ENCODE results near the gene GSTM3.
"Not testable (repeated sequence)": the region's sequence is repeated elsewhere in the genome, so short reads cannot be mapped to it uniquely, and the experiment has no call there.

Gene GSTM3

DNA sequence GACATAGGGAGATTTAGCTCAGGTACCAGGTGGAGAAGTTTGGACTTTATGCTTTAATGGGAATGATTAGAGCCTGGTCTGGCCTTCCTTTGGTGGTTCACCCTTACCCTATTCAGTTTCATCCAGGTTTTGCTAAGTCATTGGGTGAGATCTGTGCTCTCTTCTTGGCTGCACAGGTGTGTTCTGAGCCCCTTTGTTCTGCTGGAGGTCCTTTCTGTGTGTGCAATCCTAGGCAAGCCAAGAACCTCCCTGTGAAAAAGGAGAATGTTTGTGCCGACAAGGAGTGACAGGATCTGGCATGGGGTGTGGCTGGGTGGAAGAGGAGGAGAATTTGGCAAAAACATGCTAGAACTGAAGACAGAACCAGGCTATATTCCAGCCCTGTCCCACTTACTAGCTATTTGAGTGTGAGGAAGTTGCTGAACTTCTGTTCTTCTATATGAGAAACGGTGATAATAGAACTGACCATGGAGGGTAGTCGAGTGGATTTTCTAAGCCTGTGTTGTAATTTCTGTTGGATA, 24.2 kb downstream of the GSTM3 start:
- no peak for DNase-seq (ENCODE audit: low read depth)
- no peak overlapping the region for H3K4me3 ChIP-seq (ENCODE audit: low read length)
- TF ChIP-seq, protein P1, sequence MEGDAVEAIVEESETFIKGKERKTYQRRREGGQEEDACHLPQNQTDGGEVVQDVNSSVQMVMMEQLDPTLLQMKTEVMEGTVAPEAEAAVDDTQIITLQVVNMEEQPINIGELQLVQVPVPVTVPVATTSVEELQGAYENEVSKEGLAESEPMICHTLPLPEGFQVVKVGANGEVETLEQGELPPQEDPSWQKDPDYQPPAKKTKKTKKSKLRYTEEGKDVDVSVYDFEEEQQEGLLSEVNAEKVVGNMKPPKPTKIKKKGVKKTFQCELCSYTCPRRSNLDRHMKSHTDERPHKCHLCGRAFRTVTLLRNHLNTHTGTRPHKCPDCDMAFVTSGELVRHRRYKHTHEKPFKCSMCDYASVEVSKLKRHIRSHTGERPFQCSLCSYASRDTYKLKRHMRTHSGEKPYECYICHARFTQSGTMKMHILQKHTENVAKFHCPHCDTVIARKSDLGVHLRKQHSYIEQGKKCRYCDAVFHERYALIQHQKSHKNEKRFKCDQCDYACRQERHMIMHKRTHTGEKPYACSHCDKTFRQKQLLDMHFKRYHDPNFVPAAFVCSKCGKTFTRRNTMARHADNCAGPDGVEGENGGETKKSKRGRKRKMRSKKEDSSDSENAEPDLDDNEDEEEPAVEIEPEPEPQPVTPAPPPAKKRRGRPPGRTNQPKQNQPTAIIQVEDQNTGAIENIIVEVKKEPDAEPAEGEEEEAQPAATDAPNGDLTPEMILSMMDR (IDR thresholded peaks at IDR 0.05; ENCODE audit: insufficient read depth, low read depth, low read length, missing control alignments) = no peak

DNA sequence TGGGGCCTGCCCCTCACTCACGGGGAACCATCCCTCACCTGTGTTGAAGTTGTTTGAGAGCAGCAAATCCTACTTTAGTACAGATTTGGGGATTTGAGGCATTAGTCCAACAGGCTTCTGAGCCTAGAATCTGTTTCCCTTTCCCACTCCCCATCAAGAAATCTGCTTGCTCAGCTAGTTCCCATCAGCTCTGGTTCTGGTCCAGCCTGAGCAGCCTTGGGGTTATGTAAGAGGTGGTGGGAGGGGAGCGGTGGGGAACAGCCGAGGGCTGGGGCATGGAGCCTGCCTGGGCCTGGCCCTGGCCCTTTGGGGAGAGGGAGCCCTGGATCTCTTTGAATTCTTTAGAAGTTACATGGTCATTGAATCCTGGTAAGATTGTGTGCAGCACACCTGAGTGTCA, 24.7 kb downstream of the GSTM3 start:
- DNase-seq (ENCODE audit: low read depth) = no peak
- TF ChIP-seq, protein P1 (IDR thresholded peaks at IDR 0.05; ENCODE audit: insufficient read depth, low read depth, low read length, missing control alignments) = no peak
- no peak overlapping the region for H3K4me3 ChIP-seq (ENCODE audit: low read length)

DNA sequence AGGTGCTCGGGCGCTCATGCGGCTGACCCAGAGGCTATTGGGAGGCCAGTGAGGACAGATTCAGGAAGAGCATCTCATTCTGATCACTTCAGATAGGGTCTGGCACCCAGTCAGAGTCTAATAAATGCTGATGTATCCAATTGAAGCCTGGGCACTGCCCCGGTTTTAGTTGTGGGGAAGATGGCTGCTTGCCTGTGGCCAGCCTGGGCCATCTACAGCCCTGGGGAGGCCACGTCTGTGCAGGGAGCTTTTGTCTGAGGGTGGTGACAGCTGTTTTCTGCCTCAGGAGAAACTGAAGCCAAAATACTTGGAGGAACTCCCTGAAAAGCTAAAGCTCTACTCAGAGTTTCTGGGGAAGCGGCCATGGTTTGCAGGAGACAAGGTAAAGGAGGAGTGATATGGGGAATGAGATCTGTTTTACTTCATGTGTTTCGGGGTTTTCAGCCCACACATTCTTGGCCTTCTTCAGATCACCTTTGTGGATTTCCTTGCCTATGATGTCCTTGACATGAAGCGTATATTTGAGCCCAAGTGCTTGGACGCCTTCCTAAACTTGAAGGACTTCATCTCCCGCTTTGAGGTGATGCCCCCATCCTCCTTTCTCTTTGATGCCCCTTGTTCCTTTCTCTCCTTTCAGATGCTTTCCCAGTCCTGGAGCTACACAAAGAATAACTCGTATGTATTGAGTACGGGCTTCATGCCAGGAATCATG, 26.0 kb downstream of the GSTM3 start:
- H3K4me3 ChIP-seq (ENCODE audit: low read length) = no peak overlapping the region
- DNase-seq (ENCODE audit: low read depth) = no peak

DNA sequence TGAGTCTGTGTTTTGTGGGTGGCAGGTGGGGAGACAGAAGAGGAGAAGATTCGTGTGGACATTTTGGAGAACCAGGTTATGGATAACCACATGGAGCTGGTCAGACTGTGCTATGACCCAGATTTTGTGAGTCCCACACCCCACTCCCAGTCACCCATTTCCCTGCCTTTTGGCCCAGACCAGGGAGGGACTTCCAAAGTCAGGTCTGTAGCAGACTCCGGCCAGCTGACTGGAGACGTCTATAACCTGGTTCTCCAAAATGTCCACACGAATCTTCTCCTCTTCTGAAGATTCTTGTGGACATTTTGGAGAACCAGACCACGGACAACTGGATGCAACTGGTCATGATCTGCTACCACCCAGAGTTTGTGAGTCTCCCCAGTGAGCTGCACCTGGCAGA, 27.2 kb downstream of the GSTM3 start:
- TF ChIP-seq, protein P1 (IDR thresholded peaks at IDR 0.05; ENCODE audit: insufficient read depth, low read depth, low read length, missing control alignments) = no peak
- no peak overlapping the region for H3K4me3 ChIP-seq (ENCODE audit: low read length)
- no peak for DNase-seq (ENCODE audit: low read depth)

More for the DNA sequence above, 26.0 kb downstream of the GSTM3 start:
- TF ChIP-seq, protein P1 (IDR thresholded peaks at IDR 0.05; ENCODE audit: insufficient read depth, low read depth, low read length, missing control alignments) = no peak

DNA sequence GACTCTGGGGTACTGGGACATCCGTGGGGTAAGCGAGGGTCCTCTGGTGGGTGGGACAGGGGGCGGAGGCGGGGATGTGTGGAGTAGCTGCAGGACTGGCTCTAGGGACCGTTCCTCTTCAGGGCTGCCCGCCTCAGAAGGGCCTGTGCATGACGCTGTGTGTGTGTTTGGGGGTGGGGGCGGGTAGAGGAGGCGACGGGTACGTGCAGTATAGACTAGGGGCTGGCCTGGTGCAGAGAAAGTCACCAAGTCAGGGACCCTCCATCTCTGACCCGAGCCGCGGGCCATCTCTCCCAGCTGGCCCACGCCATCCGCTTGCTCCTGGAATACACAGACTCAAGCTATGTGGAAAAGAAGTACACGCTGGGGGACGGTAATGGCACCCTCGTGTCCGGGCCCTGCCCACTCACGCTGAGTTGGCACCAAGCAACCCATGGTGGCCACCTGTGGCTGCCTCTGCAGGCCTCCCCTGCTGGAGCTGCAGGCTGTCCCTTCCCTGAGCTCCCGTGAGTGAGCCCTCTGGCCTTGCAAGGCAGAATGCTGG, 28.4 kb downstream of the GSTM3 start:
- DNase-seq (ENCODE audit: low read depth) = no peak
- TF ChIP-seq, protein P1 (IDR thresholded peaks at IDR 0.05; ENCODE audit: insufficient read depth, low read depth, low read length, missing control alignments) = no peak
- H3K4me3 ChIP-seq (ENCODE audit: low read length) = no peak overlapping the region

DNA sequence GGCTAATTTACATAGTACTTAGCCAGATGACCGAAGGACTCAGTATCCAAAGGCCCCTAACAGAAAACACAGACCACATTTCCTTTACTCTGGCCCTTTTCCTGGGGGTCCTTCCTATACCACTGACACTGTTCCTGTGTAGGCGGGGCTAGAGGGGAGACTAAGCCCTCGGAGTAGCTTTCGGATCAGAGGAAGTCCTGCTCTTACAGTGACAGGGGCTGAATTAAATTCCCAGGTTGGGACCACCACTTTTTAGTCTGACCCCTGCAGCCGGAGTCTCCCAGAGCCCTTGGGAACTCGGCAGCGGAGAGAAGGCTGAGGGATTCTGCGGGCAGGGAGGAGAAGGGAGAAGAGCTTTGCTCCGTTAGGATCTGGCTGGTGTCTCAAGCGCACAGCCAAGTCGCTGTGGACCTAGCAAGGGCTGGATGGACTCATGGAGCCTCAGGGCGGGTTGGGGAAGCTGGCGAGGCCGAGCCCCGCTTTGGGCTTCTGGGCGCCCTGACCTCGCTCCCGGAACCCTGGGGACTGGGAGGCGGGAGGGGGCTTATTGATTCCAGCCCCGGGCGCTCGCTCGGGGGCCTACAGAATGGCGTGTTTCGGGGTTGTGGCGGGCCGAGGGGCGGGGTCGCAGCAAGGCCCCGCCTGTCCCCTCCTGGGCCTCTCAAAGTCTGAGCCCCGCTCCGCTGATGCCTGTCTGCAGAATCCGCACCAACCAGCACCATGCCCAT, 29.1 kb downstream of the GSTM3 start, which contains the start of gene GSTM5:
Gene GSTM5 (plus strand): TSS at position 659 of the 728 bp plus-strand sequence. CDS start 62 bp downstream, at position 721.
- H3K4me3 ChIP-seq (ENCODE audit: low read length); DNase-seq (ENCODE audit: low read depth): not testable (repeated sequence)

DNA sequence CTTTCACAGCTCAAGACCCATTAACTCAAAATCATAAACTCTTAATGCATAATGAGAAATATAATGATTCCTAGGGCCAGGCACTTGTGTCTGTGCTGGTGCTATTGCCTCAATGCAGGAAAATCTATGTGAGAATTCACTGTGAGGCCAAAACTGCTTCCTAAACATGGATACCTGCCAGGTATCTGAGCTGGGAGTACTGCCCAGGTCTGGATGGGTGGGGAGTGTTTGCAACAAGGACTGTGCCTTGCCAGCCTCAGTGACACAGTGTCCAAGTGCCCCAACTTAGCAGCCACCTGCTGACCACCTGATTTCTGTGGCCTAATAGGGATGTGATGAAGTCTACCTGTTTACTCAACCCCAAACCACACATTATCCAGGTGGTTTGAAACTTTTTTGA, 31.0 kb downstream of the GSTM3 start:
- not testable (repeated sequence) for DNase-seq (ENCODE audit: low read depth)

DNA sequence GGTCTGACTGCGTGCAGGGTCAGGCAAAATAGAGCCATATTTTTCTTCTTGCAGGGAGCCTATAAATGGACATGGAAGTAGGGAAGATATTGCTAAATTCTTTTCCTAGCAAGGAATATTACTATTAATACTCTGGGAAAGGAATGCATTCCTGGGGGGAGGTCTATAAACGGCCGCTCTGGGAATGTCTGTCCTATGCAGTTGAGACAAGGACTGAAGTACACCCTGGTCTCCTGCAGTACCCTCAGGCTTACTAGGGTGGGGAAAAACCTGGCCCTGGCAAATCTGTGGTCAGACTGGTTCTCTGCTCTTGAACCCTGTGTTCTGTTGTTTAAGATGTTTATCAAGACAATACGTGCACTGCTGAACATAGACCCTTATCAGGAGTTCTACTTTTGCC, 31.9 kb downstream of the GSTM3 start:
- DNase-seq (ENCODE audit: low read depth) = not testable (repeated sequence)

More for the DNA sequence above, 31.0 kb downstream of the GSTM3 start:
- not testable (repeated sequence) for H3K4me3 ChIP-seq (ENCODE audit: low read length)

More for the DNA sequence above, 31.9 kb downstream of the GSTM3 start:
- not testable (repeated sequence) for H3K4me3 ChIP-seq (ENCODE audit: low read length)

Measured in epithelial cell of esophagus (primary cell).